Skeletal muscle tissue (tissue), 4 donors: ENCODE measurements around the gene SEZ6L. TPM values are rescaled to one million over a fixed set of nuclear protein-coding genes. Genes with fewer than 3 reads are reported as not detected.
A peak's percentile ranks its signal among the peaks of the same experiment; 100 is the strongest.

Experiments used
- H3K27ac ChIP-seq: one replicate; pipeline ENCODE4 v1.7.0; 2013; ENCODE audit warnings: mild to moderate bottlenecking, low read depth, low read length, inconsistent platforms
- H3K27me3 ChIP-seq, 3 donors: one replicate each; pipeline ENCODE4 v1.7.0; 2013; ENCODE audit warnings: low read length in 3 of 3; ENCODE audit not compliant: control insufficient read depth in 3 of 3, insufficient read depth in 3 of 3
- H3K36me3 ChIP-seq, 3 donors: one replicate each; pipeline ENCODE4 v1.7.0; 2013; ENCODE audit warnings: low read length in 3 of 3; ENCODE audit not compliant: control insufficient read depth in 3 of 3, insufficient read depth in 3 of 3
- H3K4me1 ChIP-seq, 3 donors: one replicate each; pipeline ENCODE4 v1.7.0; 2013; ENCODE audit warnings: low read length in 3 of 3, mild to moderate bottlenecking in 3 of 3; ENCODE audit not compliant: control insufficient read depth in 3 of 3, insufficient read depth in 3 of 3
- H3K4me3 ChIP-seq, 3 donors: one replicate each; pipeline ENCODE4 v1.7.0; 2013; ENCODE audit warnings: low read length in 3 of 3
- H3K9ac ChIP-seq, 3 donors: one replicate each; pipeline ENCODE4 v1.7.0; 2013; ENCODE audit warnings: low read length in 3 of 3, mild to moderate bottlenecking in 3 of 3, moderate library complexity in 2 of 3, low read depth in 1 of 3
- H3K9me3 ChIP-seq, 3 donors: one replicate each; pipeline ENCODE4 v1.7.0; 2013; ENCODE audit warnings: low read length in 3 of 3; ENCODE audit not compliant: control insufficient read depth in 3 of 3
- total RNA-seq: library from RNA; depleted of rRNA; stranded (reverse); fragments of >200 nt; gene quantifications from one replicate; pipeline ENCODE4 v1.2.3, GENCODE V29; 2014
- donor health status: Osteomylitis.

Gene SEZ6L
- total RNA-seq, 1 donor from 2014 or later, result 0.52 TPM

DNA sequence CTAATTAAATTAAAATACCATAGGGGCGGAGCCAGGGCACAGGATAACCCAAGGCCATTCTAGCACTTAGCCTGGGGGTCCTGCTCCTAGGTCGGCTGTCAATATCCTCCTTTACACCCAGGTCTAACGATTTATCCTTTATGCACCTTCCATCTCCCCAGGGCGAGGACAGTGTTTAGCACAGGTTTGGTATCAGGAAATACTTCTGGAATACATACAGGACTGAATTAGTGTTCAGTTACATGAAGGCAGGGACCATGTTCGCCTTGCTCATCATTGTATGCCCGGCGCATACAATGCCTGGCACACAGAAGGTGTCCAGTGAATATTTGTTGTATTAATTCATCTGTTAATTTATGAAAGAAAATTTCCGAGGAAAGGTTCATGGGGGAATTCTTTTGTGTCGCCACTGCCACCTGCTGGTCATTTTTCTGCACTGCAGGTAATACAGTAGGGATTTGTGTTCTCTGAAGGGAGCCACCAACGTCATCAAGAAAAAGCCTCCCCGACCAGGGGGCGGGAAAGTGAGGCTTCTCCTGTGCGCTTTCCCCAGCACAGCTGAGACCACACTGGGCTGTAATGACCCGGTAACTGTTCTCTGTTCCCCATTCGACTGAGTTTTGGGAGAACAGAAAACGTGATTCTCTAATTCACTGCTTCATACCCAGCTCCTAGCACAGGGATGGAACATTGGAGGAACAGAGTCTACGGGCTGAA, 191.1 kb downstream of the SEZ6L start:
- Histone ChIP-seq H3K9me3 (no peaks in the 10 kb centered on the region), H3K27ac (no peak overlapping the region), H3K9ac (peak overlapping the region in 1 of 3 donors; percentile 57), H3K4me3 (peak overlapping the region in 2 of 3 donors; percentile 47 to 52), H3K4me1 (peaks cover 5 to 12% (median 9%) of the 10 kb centered on the region in 3 donors), H3K36me3 (no peaks in the 10 kb centered on the region), H3K27me3 (peaks cover 0 to 13% (median 2%) of the 10 kb centered on the region in 3 donors)

DNA sequence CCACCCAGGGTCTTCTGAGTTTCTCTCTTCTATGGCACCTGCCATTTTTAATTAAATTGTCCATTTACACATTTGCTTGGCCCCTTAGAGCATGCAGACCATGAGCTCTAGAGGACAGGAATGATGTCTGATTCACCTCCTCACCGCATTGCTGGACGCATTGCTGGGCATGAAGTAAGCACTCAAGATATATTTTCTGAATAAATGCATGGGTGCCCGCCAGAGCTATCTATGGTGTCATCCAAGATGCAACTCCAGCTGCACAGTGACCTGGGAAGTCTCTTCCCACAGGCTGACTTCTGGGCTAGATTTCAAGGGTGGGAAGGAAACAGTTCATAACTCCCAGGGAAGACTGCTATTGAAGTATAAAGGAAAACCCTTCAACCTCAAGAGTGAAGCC, 193.2 kb downstream of the SEZ6L start:
- Histone ChIP-seq H3K9me3 (no peaks in the 10 kb centered on the region), H3K36me3 (no peaks in the 10 kb centered on the region), H3K27me3 (peaks cover 0 to 13% (median 0%) of the 10 kb centered on the region in 3 donors), H3K9ac (no peak overlapping the region), H3K27ac (no peak overlapping the region), H3K4me3 (no peak overlapping the region), H3K4me1 (peaks cover 5 to 12% (median 9%) of the 10 kb centered on the region in 3 donors)

DNA sequence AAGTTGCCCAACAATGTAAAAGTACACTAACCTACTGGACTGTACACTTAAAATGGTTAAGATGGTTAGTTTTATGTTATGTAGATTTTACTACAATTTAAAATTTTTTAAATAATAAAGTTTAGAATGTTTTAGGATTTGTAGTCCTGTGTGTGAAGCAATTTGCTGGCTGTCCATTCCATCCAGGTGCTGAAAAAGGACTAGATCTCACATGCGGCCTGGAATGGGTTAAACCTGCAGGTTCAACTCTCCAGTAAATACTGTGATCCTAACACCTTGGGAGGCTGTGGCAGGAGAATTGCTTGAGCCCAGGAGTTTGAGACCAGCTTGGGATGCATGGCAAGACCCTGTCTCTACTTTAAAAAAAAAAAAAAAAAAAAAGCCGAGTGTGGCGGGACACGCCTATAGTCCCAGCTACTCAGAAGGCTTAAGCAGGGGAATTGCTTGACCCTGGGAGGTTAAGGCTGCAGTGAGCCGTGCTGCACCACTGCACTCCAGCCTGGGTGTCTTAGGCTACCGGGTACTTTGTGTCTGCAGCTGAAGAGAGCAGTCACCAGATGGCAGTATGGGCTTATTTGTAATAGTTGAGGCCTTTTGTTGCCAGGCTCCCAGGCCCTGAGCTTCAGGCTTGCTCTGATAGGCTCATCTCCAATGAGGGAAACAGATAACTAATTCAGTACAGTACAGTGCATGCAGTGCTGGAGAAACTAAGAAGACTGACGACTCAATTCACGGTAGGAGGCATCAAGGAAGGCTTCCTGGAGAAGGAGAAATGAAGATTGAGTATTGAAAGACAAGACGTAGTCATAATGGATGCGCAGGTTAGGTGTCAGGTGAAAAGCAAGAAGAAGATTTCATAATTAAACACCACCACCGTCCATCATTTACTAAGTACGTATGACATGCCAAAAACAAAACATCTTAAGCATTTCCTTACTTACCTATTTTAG, 195.1 kb downstream of the SEZ6L start:
- Histone ChIP-seq H3K4me3 (no peak overlapping the region), H3K9me3 (no peaks in the 10 kb centered on the region), H3K27me3 (peaks cover 0 to 9% (median 0%) of the 10 kb centered on the region in 3 donors), H3K36me3 (no peaks in the 10 kb centered on the region), H3K4me1 (peaks cover 5 to 12% (median 9%) of the 10 kb centered on the region in 3 donors), H3K9ac (no peak overlapping the region), H3K27ac (no peak overlapping the region)

DNA sequence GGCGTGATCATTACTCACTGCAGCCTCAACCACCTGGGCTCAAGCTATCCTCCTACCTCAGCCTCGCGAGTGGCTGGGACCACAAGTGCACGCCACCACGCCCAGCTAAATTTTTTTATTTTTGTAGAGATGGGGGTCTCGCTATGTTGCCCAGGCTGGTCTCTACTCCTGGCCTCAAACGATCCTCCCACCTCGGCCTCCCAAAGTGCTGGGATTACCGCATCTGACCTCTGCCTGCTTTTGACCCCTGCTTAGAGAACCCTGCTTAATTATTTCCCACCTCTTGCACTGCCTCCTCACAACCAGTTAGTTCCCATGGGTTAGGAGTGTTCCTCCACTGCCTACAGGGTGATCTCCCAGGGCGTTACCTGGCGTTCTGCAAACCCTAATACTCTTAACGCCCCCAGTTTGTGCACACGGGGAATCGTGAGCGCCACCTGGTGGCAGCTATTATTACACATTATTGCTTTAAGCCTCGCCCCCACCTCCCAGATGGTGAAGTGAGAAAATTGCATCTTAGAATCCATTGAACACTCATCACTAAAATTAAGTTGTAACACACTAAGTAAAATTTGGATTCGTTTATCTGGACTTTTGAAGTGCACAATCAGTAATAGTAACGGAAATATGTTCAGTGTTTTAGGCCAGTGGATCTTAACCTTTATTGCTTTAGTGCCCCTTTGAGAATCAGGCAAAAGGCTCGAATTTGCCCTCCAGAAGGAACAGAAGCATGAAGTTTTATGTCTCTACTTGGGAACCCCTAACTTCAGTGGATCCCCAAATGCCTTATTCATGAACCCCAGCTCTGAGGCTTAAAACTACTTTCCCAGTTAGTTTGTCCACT, 198.4 kb downstream of the SEZ6L start:
- Histone ChIP-seq H3K27ac (no peak overlapping the region), H3K9me3 (no peaks in the 10 kb centered on the region), H3K27me3 (peaks cover 0 to 18% (median 4%) of the 10 kb centered on the region in 3 donors), H3K36me3 (no peaks in the 10 kb centered on the region), H3K4me1 (no peaks in the 10 kb centered on the region), H3K9ac (no peak overlapping the region), H3K4me3 (no peak overlapping the region)

DNA sequence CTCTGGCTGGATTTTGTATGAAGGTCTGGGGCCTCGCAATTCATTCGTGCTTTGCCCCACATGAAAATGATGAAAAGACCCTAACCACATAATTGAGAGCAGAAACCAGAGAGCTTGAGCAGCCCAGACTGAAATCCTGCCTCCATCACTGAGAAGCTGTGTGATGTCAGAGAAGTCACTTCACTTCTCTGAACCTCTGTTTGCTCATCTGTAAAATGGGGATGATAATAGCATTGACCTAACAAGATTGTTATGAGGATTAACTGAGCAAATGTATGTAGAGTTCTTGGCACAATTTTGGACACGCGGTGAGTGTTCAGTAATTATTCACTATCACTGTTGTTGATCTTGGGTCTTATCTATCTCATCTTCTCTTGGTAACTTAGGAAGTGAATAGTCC, 203.6 kb downstream of the SEZ6L start:
- peaks cover 19 to 43% (median 43%) of the 10 kb centered on the region in 3 donors for H3K27me3 ChIP-seq
- H3K4me1 ChIP-seq, result no peaks in the 10 kb centered on the region
- no peak overlapping the region for H3K9ac ChIP-seq
- no peaks in the 10 kb centered on the region for H3K36me3 ChIP-seq
- no peaks in the 10 kb centered on the region for H3K9me3 ChIP-seq
- no peak overlapping the region for H3K4me3 ChIP-seq
- H3K27ac ChIP-seq, result no peak overlapping the region

DNA sequence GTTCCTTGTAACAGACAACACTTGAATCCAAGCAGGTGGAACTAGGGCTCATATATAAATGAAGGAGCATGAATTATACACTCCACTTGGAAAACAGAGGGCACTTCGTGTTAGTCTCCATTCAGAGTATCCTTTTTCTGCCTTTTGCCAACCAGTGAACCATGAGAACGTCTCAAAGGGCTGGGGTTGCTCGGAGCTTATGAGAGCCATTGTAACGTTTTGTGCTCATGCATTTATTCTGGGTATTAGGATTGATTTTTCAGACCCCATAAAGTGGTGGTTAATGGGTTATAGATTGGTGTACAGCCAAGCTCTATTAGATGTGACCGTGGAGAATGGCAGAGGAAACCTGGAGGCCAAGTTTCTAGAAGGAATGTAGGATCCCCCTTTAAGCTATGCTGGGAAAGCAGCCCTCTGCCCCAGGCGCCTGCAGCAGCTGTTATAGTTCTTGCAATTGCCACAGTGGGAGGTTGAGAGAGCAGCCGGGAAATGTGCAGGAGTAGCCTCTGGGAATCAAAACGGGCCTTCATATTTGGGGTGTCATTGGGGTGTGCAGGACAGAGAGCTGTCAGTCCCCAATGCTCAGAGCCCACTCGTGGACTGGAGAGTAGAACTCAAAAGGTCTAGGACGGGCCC, 205.2 kb downstream of the SEZ6L start:
- Histone ChIP-seq H3K27ac (no peak overlapping the region), H3K9ac (no peak overlapping the region), H3K9me3 (peaks cover 0 to 3% (median 0%) of the 10 kb centered on the region in 3 donors), H3K36me3 (no peaks in the 10 kb centered on the region), H3K27me3 (peaks cover 22 to 57% (median 49%) of the 10 kb centered on the region in 3 donors), H3K4me1 (no peaks in the 10 kb centered on the region), H3K4me3 (no peak overlapping the region)

DNA sequence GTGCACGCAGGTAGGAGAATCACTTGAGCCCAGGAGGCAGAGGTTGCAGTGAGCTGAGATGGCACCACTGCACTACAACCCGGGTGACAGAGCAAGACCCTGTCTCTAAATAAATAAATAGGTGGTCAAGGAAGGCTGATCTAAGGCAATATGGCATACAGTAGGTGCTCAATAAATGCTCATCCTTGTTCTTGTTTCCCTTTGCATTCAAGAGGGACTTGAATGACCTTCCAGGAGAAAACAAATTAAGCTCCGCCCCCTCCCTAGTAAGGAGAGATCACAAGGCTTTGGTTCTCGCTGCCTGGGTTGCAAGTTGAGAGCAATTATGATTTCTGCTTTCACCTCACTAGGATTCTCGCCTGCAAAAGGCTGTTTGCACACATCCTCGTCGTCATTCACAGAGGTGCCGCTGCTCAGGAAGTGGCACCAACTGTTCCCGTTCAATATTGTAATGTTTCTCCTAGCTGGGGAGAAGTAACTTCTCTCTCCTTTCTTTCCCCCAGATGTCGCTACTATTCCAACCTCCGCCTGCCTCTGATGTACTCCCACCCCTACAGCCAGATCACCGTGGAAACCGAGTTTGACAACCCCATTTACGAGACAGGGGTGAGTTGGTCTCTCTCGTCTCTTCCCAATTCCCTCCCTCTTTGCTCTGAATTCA, 208.0 kb downstream of the SEZ6L start:
- no peak overlapping the region for H3K4me3 ChIP-seq
- H3K9me3 ChIP-seq, result peaks cover 0 to 3% (median 0%) of the 10 kb centered on the region in 3 donors
- no peaks in the 10 kb centered on the region for H3K36me3 ChIP-seq
- H3K9ac ChIP-seq, result no peak overlapping the region
- H3K27me3 ChIP-seq, result peaks cover 38 to 62% (median 49%) of the 10 kb centered on the region in 3 donors
- H3K27ac ChIP-seq, result no peak overlapping the region
- no peaks in the 10 kb centered on the region for H3K4me1 ChIP-seq

DNA sequence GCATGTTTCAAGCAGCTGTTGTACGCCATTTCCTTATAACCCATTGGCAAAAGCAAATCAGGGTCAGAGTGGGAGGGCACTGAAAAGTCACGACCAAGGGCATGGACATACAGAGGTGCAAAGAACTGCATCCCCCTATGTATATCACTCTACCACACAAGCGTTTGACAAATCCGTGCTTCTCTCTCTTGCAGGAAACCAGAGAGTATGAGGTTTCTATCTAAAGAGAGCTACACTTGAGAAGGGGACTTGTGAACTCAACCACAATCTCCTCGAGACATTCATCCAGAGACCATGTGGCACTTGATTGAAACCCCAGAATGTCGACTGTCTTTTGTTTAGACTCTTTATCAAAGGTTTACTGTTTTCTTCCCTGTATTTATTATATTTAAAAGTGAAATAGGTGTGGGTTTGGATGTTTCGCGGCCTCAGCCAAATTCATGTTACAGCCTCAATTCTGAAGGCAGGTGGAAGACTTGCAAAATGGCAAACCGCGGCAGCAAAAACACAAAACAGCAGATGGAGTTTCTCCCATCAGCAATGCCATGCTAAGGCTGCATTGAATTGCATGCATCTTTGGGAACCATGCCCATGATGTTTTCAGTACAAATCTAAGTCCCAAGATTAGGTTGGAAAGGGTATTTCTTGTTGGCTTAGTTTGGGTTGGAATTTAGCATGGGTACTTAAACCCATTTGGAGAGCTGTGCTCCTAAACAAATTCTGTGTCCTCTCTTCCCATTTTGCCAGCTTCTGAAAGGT, 211.0 kb downstream of the SEZ6L start:
- H3K4me3 ChIP-seq, result no peak overlapping the region
- peaks cover 31 to 51% (median 33%) of the 10 kb centered on the region in 3 donors for H3K27me3 ChIP-seq
- H3K27ac ChIP-seq, result no peak overlapping the region
- peaks cover 0 to 3% (median 0%) of the 10 kb centered on the region in 3 donors for H3K9me3 ChIP-seq
- no peak overlapping the region for H3K9ac ChIP-seq
- no peaks in the 10 kb centered on the region for H3K4me1 ChIP-seq
- H3K36me3 ChIP-seq, result no peaks in the 10 kb centered on the region
